H1 (cell line): ENCODE measurements around the gene CHAD. TPM values are rescaled to one million over a fixed set of nuclear protein-coding genes. Genes with fewer than 3 reads are reported as not detected.
A peak's percentile ranks its signal among the peaks of the same experiment; 100 is the strongest.

Source experiments
- CTCF ChIA-PET: fragments of 300-600 bp; sonication (Branson Sonifier 250); formaldehyde crosslinking; loops from one replicate; lab custom pipeline; 2021; ENCODE audit not compliant: partially characterized antibody; lab: Charles Lee
- POLR2A ChIA-PET: fragments of 300-600 bp; sonication (Branson Sonifier 250); formaldehyde crosslinking; loops from one replicate; lab custom pipeline; 2021; ENCODE audit warnings: inconsistent platforms; ENCODE audit not compliant: partially characterized antibody; lab: Charles Lee
- DNase-seq, 2 experiments: peaks; one replicate each; pipeline versions ENCODE4 v3.0.0 to v3.0.0-alpha.2; 2010 to 2022; ENCODE audit warnings: low spot score in 2 of 2, low read depth in 1 of 2, mixed read lengths in 1 of 2
- FAIRE-seq: peaks from 2 replicates; lab custom pipeline; 2011; peaks lifted over from hg19 to GRCh38; lab: Jason Lieb, UNC
- H2AFZ ChIP-seq: 2 replicates; pipeline ENCODE4 v1.8.1; 2012; ENCODE audit warnings: low read length, inconsistent platforms
- H2AK5ac ChIP-seq: 2 replicates; pipeline ENCODE4 v1.6.1; 2013; ENCODE audit warnings: low read depth, low read length
- H2BK120ac ChIP-seq: replicated peaks from 2 replicates; pipeline ENCODE3; 2013; ENCODE audit warnings: low read depth, low read length, inconsistent platforms
- H2BK12ac ChIP-seq: 2 replicates; pipeline ENCODE4 v1.6.1; 2013; ENCODE audit warnings: low read depth, low read length
- H2BK15ac ChIP-seq: 2 replicates; pipeline ENCODE4 v1.6.1; 2013; ENCODE audit warnings: low read length
- H2BK20ac ChIP-seq: 2 replicates; pipeline ENCODE4 v1.6.1; 2013; ENCODE audit warnings: low read length
- H2BK5ac ChIP-seq: 2 replicates; pipeline ENCODE4 v1.6.1; 2013; ENCODE audit warnings: low read depth, low read length
- H3K14ac ChIP-seq: 2 replicates; pipeline ENCODE4 v1.6.1; 2013; ENCODE audit warnings: inconsistent platforms; ENCODE audit not compliant: insufficient read length
- H3K18ac ChIP-seq: 2 replicates; pipeline ENCODE4 v1.6.1; 2013; ENCODE audit warnings: low read length; ENCODE audit errors: extremely low read depth
- H3K23ac ChIP-seq: 2 replicates; pipeline ENCODE4 v1.6.1; 2013; ENCODE audit warnings: inconsistent platforms; ENCODE audit not compliant: insufficient read length
- H3K23me2 ChIP-seq: 2 replicates; pipeline ENCODE4 v1.6.1; 2013; ENCODE audit warnings: low read depth, low read length
- H3K27ac ChIP-seq: 2 replicates; pipeline ENCODE4 v1.6.1; 2011; ENCODE audit warnings: low read depth, low read length, inconsistent platforms
- H3K27me3 ChIP-seq, 4 experiments: replicated peaks in 1 of 4; 1 replicate in 1 of 4; 2 replicates in 3 of 4; pipeline versions ENCODE4 v1.6.1 to v1.8.1; 2011 to 2013; ENCODE audit warnings: low read length in 3 of 4, mild to moderate bottlenecking in 3 of 4, inconsistent platforms in 2 of 4, mixed read lengths in 2 of 4, moderate library complexity in 1 of 4; ENCODE audit not compliant: control insufficient read depth in 3 of 4, insufficient read depth in 3 of 4; ENCODE audit errors: extremely low read depth in 1 of 4
- H3K36me3 ChIP-seq, 4 experiments: 2 replicates each; pipeline versions ENCODE4 v1.6.1 to v1.8.1; 2011 to 2013; ENCODE audit warnings: mild to moderate bottlenecking in 4 of 4, low read length in 3 of 4, moderate library complexity in 2 of 4, control low read depth in 1 of 4, inconsistent platforms in 1 of 4; ENCODE audit not compliant: insufficient read depth in 4 of 4, control insufficient read depth in 2 of 4
- H3K4ac ChIP-seq: replicated peaks from 2 replicates; pipeline ENCODE3; 2013; ENCODE audit warnings: low read length, low read depth, mixed read lengths, inconsistent platforms; ENCODE audit not compliant: insufficient read length
- H3K4me1 ChIP-seq, 4 experiments: replicated peaks in 1 of 4; 1 replicate in 1 of 4; 2 replicates in 3 of 4; pipeline versions ENCODE4 v1.6.1 to v1.8.1; 2011 to 2013; ENCODE audit warnings: low read length in 3 of 4, inconsistent platforms in 2 of 4, mixed read lengths in 1 of 4; ENCODE audit not compliant: insufficient read depth in 4 of 4, control insufficient read depth in 3 of 4
- H3K4me2 ChIP-seq, 2 experiments: 2 replicates each; pipeline versions ENCODE4 v1.6.1 to v1.8.1; 2011 to 2013; ENCODE audit warnings: low read depth in 2 of 2, low read length in 2 of 2, control low read depth in 1 of 2, inconsistent platforms in 1 of 2, mild to moderate bottlenecking in 1 of 2; ENCODE audit not compliant: insufficient read depth in 1 of 2
- H3K4me3 ChIP-seq, 4 experiments: fragments of 200-600, 300-600 bp in 1 of 4; sonication (generic), shearing (Covaris generic), sonication (Bioruptor Twin) in 1 of 4; 2 replicates each; pipeline versions ENCODE4 v1.5.1 to v1.8.1; 2011 to 2016; ENCODE audit warnings: low read length in 4 of 4, low read depth in 3 of 4, control low read depth in 2 of 4, inconsistent platforms in 2 of 4, mild to moderate bottlenecking in 2 of 4, mixed read lengths in 1 of 4, moderate library complexity in 1 of 4; ENCODE audit not compliant: insufficient read depth in 2 of 4; ENCODE audit errors: extremely low read depth in 1 of 4
- H3K56ac ChIP-seq: replicated peaks from 2 replicates; pipeline ENCODE3; 2013; ENCODE audit warnings: low read depth, mild to moderate bottlenecking, mixed read lengths, low read length, inconsistent platforms; ENCODE audit not compliant: insufficient read length
- H3K79me1 ChIP-seq: 2 replicates; pipeline ENCODE4 v1.6.1; 2013; ENCODE audit warnings: low read depth, low read length, control low read depth
- H3K79me2 ChIP-seq, 2 experiments: 2 replicates each; pipeline versions ENCODE4 v1.6.1 to v1.8.1; 2012 to 2013; ENCODE audit warnings: low read length in 2 of 2, mild to moderate bottlenecking in 2 of 2, inconsistent platforms in 1 of 2; ENCODE audit not compliant: insufficient read depth in 2 of 2, control insufficient read depth in 1 of 2
- H3K9ac ChIP-seq, 4 experiments: replicated peaks in 1 of 4; 1 replicate in 1 of 4; 2 replicates in 3 of 4; pipeline versions ENCODE4 v1.6.1 to v1.8.1; 2011 to 2013; ENCODE audit warnings: low read depth in 3 of 4, low read length in 3 of 4, control low read depth in 2 of 4, mild to moderate bottlenecking in 2 of 4, moderate library complexity in 2 of 4, inconsistent platforms in 1 of 4; ENCODE audit errors: extremely low read depth in 1 of 4
- H3K9me3 ChIP-seq, 2 experiments: 2 replicates each; pipeline versions ENCODE4 v1.6.1 to v1.8.1; 2012 to 2013; ENCODE audit warnings: mild to moderate bottlenecking in 2 of 2, moderate library complexity in 2 of 2, control low read depth in 1 of 2, inconsistent platforms in 1 of 2, low read depth in 1 of 2, low read length in 1 of 2, mixed read lengths in 1 of 2; ENCODE audit not compliant: insufficient read depth in 2 of 2
- H4K20me1 ChIP-seq, 2 experiments: replicated peaks in 1 of 2; 2 replicates each; pipeline versions ENCODE3 to v1.8.1; 2011 to 2013; ENCODE audit warnings: inconsistent platforms in 2 of 2, low read length in 2 of 2, mild to moderate bottlenecking in 1 of 2; ENCODE audit not compliant: insufficient read depth in 2 of 2, control insufficient read depth in 1 of 2
- H4K5ac ChIP-seq: 2 replicates; pipeline ENCODE4 v1.6.1; 2013; ENCODE audit warnings: low read length, low read depth, mixed read lengths, inconsistent platforms; ENCODE audit not compliant: insufficient read length
- H4K8ac ChIP-seq: 2 replicates; pipeline ENCODE4 v1.8.0; 2013; ENCODE audit warnings: mild to moderate bottlenecking, moderate library complexity, low read length, inconsistent platforms; ENCODE audit not compliant: insufficient read depth; ENCODE audit errors: extremely low read depth
- H4K91ac ChIP-seq: replicated peaks from 2 replicates; pipeline ENCODE3; 2013; ENCODE audit warnings: low read length, mixed read lengths, inconsistent platforms; ENCODE audit not compliant: insufficient read length
- CREB1 ChIP-seq: IDR thresholded peaks from 2 replicates; pipeline ENCODE4 v1.6.1; 2012; ENCODE audit warnings: inconsistent platforms
- EZH2 ChIP-seq: fragments of 200-600 bp; sonication (generic); IDR thresholded peaks from 2 replicates; pipeline ENCODE4 v1.7.1; 2012; ENCODE audit warnings: low read depth, mild to moderate bottlenecking, moderate library complexity, low read length, inconsistent platforms; ENCODE audit not compliant: severe bottlenecking
- HDAC2 ChIP-seq, 2 experiments: fragments of 300-600 bp in 1 of 2; sonication (generic) in 1 of 2; IDR thresholded peaks; 2 replicates each; pipeline ENCODE4 v1.6.1; 2011 to 2012; ENCODE audit warnings: low read depth in 2 of 2, low read length in 2 of 2, mild to moderate bottlenecking in 2 of 2, moderate library complexity in 2 of 2, borderline replicate concordance in 1 of 2, inconsistent platforms in 1 of 2
- KDM1A ChIP-seq: fragments of 200-600, 300-600 bp; sonication (generic); IDR thresholded peaks from 2 replicates; pipeline ENCODE4 v1.7.1; 2016; ENCODE audit warnings: mild to moderate bottlenecking, low read length, borderline replicate concordance
- MAX ChIP-seq: IDR thresholded peaks from 2 replicates; pipeline ENCODE4 v1.6.1; 2012; ENCODE audit warnings: inconsistent platforms
- RBBP5 ChIP-seq: IDR thresholded peaks from 2 replicates; pipeline ENCODE4 v1.7.1; 2012; ENCODE audit warnings: low read depth, mild to moderate bottlenecking, inconsistent platforms, low read length, moderate library complexity, borderline replicate concordance
- YY1 ChIP-seq: IDR thresholded peaks from 2 replicates; pipeline ENCODE4 v1.6.1; 2011; ENCODE audit warnings: low read depth, mild to moderate bottlenecking, low read length
- WGBS, 2 experiments: shearing (Covaris generic) in 1 of 2; methylation state at CpG; one replicate each; pipeline versions ENCODE4 v1.1.6 to v1.1.7; 2013 to 2015; ENCODE audit warnings: low lambda C conversion rate in 2 of 2, mixed read lengths in 2 of 2, inconsistent platforms in 1 of 2, low coverage in 1 of 2, missing lambda C conversion rate in 1 of 2; ENCODE audit not compliant: insufficient replicate concordance in 2 of 2, insufficient coverage in 1 of 2, insufficient read length in 1 of 2; ENCODE audit errors: extremely low coverage in 1 of 2, missing lambda C conversion rate in 1 of 2; 5-methylcytosine and 5-hydroxymethylcytosine counted together
- long read RNA-seq, 2 experiments: library from RNA in 1 of 2; library from capped mRNA in 1 of 2; stranded (forward); transcript quantifications; one replicate each; pipeline ENCODE4 v2.0.0, GENCODE V29; 2021; ENCODE audit warnings: inconsistent platforms in 1 of 2
- polyA minus RNA-seq, 3 experiments: library from RNA; depleted of rRNA, polyadenylated mRNA; stranded (reverse); fragments of >200 nt; gene quantifications; 1 replicate in 2 of 3; 2 replicates in 1 of 3; pipeline ENCODE4 v1.2.3, GENCODE V29; 2011
- polyA plus RNA-seq, 7 experiments: library from polyadenylated mRNA; depleted of rRNA in 3 of 7; stranded (reverse) in 5 of 7; unstranded in 2 of 7; fragments of >200 nt in 5 of 7; fragments of 200-250 nt in 2 of 7; gene quantifications; 1 replicate in 5 of 7; 2 replicates in 1 of 7; 4 replicates in 1 of 7; pipeline versions ENCODE4 v1.2.1 to v1.2.3, GENCODE V29; 2011 to 2013; ENCODE audit warnings: missing spikeins in 2 of 7, mixed read lengths in 2 of 7
- total RNA-seq: library from RNA; stranded (reverse); fragmentation: NEBNext Ultra II Directional; extraction: Animal tissue kit (Norgen Biotek cat#: 25700); gene quantifications from 2 replicates; pipeline ENCODE4 v1.2.1, GENCODE V29; 2021

CHAD gene
- 0.17 TPM in 1 of 2 replicates, not detected in the other for total RNA-seq
- polyA plus RNA-seq (2011; rRNA removed) = 0.03 and 0.06 TPM in 2 replicates
- not detected for polyA plus RNA-seq (2011; cell fraction: cytosol; rRNA removed)
- not detected for polyA plus RNA-seq (2011; cell fraction: nucleus; rRNA removed)
- 0.56 to 0.72 TPM (median 0.66 TPM) in 4 replicates for polyA plus RNA-seq (2012, experiment 1 of 2)
- 0.12 TPM for polyA plus RNA-seq (2012, experiment 2 of 2)
- polyA plus RNA-seq (2013, experiment 1 of 2) = 0.28 TPM
- polyA plus RNA-seq (2013, experiment 2 of 2) = 0.44 TPM
- polyA minus RNA-seq (2011; rRNA and poly(A)+ RNA removed) = not detected in 2 replicates
- polyA minus RNA-seq (2011; cell fraction: cytosol; rRNA and poly(A)+ RNA removed) = not detected
- not detected for polyA minus RNA-seq (2011; cell fraction: nucleus; rRNA and poly(A)+ RNA removed)
- long read RNA-seq, experiment 1 = 0 reads
- long read RNA-seq, experiment 2 = 0 reads

DNA sequence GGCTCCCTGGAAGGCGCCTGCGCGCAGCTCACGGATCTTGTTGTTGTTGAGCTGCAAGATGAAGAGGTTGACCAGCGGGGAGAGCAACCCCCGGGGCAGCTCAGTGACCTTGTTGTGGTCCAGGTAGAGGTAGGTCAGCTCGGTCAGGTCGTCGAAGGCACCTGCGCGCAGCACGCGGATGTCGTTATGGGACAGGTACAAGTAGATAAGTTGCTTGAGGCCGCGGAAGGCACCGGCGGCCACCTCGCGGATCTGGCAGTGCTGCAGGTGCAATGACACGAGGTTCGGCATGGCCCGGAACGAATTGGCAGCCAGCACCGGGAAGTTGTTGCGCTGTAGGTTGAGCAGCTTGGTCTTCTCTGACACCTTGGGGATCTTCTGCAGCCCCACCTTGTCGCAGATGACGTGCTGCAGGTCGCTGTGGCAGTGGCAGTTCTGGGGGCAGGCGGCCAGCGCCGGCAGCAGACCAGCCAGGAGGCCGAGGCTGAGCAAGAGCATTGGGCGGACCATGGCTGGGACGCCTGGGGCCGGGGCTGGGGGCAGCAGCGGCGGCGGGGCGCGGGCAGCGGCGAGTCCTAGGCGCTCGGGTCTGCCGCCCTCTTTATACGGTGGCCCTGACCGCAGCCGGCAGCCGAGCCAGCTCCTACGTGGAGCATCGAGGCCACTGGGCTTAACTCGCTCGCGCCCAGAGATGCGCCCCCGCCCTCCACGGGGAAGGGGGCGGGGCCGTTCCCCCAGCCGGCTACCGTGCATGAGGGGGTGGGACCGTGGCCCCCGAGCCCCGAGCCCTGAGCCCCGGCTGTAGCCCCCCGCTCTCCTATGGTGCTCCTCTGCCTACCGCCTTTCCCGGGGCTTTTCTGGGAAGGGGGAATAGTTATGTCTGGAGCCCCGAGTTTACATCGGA lies at the start of gene CHAD:
TSS of gene CHAD (minus strand) at position 577 of the 904 bp plus-strand sequence. CDS start at position 510, 67 bp downstream.
- no peak within 1 kb of the TSS for H2BK120ac ChIP-seq
- H3K14ac ChIP-seq = no peak within 1 kb of the TSS
- FAIRE-seq (no peak), DNase-seq (peak in 1 of 2 experiments; percentile 58)
- peak within 1 kb of the TSS; percentile 75 to 90 for H3K4me2 ChIP-seq
- no peaks in the 10 kb centered on the region for H3K79me1 ChIP-seq
- no peaks in the 10 kb centered on the region for H3K79me2 ChIP-seq
- peaks cover 0 to 17% (median 7%) of the 10 kb centered on the region in 4 experiments; a peak in 6 of 7 replicates for H3K4me1 ChIP-seq
- ChIA-PET POLR2A (interaction anchor here (0.8 to 2.4 kb wide), 5 partner anchors 9 to 251 kb away, joined by 3 to 10 read pairs (median 3); partner anchors contain the start of genes LUC7L3 and RSAD1), CTCF (interaction anchor here (0.7 to 8.8 kb wide), 8 partner anchors 11 to 156 kb away, joined by 3 to 49 read pairs (median 4); partner anchors contain the start of genes LRRC59 and RSAD1)
- no peak within 1 kb of the TSS for H2AK5ac ChIP-seq
- H3K27ac ChIP-seq = no peak within 1 kb of the TSS
- H4K91ac ChIP-seq = no peak within 1 kb of the TSS
- no peak within 1 kb of the TSS for H3K23ac ChIP-seq
- H3K18ac ChIP-seq = peak within 1 kb of the TSS; percentile 32; the same call in 1 of the 2 replicates
- H4K20me1 ChIP-seq = peaks cover 0 to 9% of the 10 kb centered on the region in 2 experiments
- H2BK5ac ChIP-seq = no peak within 1 kb of the TSS
- peak within 1 kb of the TSS; percentile 61; the same call in 1 of the 2 replicates for H2BK20ac ChIP-seq
- H3K9me3 ChIP-seq = no peaks in the 10 kb centered on the region
- 0 out of 2 replicates have a peak within 1 kb of the TSS, but pooled peaks have one; percentile 27 for H2BK12ac ChIP-seq
- peak within 1 kb of the TSS; percentile 65 for H3K4ac ChIP-seq
- 0 out of 2 replicates have a peak within 1 kb of the TSS, but pooled peaks have one; percentile 29 for H2BK15ac ChIP-seq
- peaks cover 8 to 39% (median 27%) of the 10 kb centered on the region in 4 experiments; a peak in 6 of 7 replicates for H3K27me3 ChIP-seq
- WGBS, 2 experiments = 47% methylated on average over 46 of the region's 71 CpGs; no CpG with 5 or more reads in 1 of the 2 experiments
- peak within 1 kb of the TSS in 2 of 4 experiments; percentile 18 to 52; a peak in 2 of 7 replicates for H3K9ac ChIP-seq
- peaks cover 7% of the 10 kb centered on the region; the same call in 1 of the 2 replicates for H3K23me2 ChIP-seq
- H4K5ac ChIP-seq = no peak within 1 kb of the TSS
- H2AFZ ChIP-seq = no peak within 1 kb of the TSS
- peak within 1 kb of the TSS; percentile 27 to 62 (median 35) for H3K4me3 ChIP-seq
- no peak within 1 kb of the TSS for H3K56ac ChIP-seq
- no peak within 1 kb of the TSS for H4K8ac ChIP-seq
- H3K36me3 ChIP-seq = no peaks in the 10 kb centered on the region
- TF ChIP-seq MAX (peak; percentile 70), EZH2 (peak; percentile 28), YY1 (no peak), CREB1 (no peak), KDM1A (no peak), HDAC2 (IDR thresholded peaks at IDR 0.05; ENCODE audit: borderline replicate concordance in 1 of 2, low read depth in 2 of 2, low read length in 2 of 2) (no peak), RBBP5 (no peak)
